ENCODE results near the gene OR2AE1.

DNA sequence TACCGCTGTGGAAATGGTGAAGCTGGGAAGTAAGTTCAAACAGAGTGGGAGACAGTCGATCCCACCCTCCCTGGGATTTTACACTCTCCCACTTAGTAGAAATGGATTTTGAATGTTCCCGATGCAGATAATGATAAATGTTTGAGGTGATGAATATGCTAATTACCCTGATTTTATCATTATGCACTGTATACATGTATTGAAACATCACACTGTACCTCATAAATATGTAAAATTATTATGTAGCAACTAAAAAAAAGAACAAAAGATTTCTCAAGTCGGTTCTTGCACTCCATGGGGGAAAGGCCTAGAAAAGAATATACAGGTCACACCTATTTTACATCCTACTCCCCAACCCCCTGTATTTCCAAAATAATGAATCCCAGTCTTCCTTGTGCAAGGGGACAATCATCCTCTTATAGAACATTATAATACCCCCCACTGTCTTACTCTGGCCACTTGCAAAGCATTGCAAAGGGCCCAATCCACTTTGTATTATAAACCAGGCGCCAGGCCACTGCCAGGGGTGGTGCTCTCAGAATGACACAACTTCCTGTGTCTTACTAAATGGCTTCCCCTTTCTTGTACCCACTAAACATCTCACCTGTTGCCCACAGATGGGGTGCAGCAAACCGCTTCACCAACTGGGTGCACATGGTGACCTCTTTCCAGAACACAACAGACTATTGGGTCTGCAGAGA, 20.6 kb upstream of the OR2AE1 start:
- TF ChIP-seq CTCF (conservative IDR thresholded peaks at IDR 0.05; ENCODE audit: low read depth, low read length) (no peak), POLR2A (IDR thresholded peaks at IDR 0.05; ENCODE audit: low read depth, low read length) (no peak), RFX5 (IDR thresholded peaks at IDR 0.05; ENCODE audit: low read depth, low read length) (no peak), CEBPB (IDR thresholded peaks at IDR 0.05; ENCODE audit: low read depth, low read length) (no peak), BHLHE40 (IDR thresholded peaks at IDR 0.05; ENCODE audit: low read depth, low read length) (no peak), RAD21 (IDR thresholded peaks at IDR 0.05; ENCODE audit: low read length) (no peak), MAZ (IDR thresholded peaks at IDR 0.05; ENCODE audit: borderline replicate concordance, low read depth, low read length) (no peak), MXI1 (IDR thresholded peaks at IDR 0.05; ENCODE audit: borderline replicate concordance, low read depth, low read length) (no peak)
- TF ChIP-seq, protein P1, sequence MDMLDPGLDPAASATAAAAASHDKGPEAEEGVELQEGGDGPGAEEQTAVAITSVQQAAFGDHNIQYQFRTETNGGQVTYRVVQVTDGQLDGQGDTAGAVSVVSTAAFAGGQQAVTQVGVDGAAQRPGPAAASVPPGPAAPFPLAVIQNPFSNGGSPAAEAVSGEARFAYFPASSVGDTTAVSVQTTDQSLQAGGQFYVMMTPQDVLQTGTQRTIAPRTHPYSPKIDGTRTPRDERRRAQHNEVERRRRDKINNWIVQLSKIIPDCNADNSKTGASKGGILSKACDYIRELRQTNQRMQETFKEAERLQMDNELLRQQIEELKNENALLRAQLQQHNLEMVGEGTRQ (IDR thresholded peaks at IDR 0.05; ENCODE audit: low read depth, low read length): no peak
